ENCODE measurements around the gene MTA2.

MTA2 gene

GRCh38 chr11:62605902-62606301 lies 4.2 kb upstream of the MTA2 start:
- TF ChIP-seq, protein P1, sequence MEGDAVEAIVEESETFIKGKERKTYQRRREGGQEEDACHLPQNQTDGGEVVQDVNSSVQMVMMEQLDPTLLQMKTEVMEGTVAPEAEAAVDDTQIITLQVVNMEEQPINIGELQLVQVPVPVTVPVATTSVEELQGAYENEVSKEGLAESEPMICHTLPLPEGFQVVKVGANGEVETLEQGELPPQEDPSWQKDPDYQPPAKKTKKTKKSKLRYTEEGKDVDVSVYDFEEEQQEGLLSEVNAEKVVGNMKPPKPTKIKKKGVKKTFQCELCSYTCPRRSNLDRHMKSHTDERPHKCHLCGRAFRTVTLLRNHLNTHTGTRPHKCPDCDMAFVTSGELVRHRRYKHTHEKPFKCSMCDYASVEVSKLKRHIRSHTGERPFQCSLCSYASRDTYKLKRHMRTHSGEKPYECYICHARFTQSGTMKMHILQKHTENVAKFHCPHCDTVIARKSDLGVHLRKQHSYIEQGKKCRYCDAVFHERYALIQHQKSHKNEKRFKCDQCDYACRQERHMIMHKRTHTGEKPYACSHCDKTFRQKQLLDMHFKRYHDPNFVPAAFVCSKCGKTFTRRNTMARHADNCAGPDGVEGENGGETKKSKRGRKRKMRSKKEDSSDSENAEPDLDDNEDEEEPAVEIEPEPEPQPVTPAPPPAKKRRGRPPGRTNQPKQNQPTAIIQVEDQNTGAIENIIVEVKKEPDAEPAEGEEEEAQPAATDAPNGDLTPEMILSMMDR (IDR thresholded peaks at IDR 0.05; ENCODE audit: low read depth, low read length) = no peak
- no peak overlapping the region for H3K4me3 ChIP-seq (replicated peaks in 1 of 2; ENCODE audit: low read depth in 2 of 2, low read length in 2 of 2)
- no peak for DNase-seq (ENCODE audit: low read depth in 2 of 2)

DNA sequence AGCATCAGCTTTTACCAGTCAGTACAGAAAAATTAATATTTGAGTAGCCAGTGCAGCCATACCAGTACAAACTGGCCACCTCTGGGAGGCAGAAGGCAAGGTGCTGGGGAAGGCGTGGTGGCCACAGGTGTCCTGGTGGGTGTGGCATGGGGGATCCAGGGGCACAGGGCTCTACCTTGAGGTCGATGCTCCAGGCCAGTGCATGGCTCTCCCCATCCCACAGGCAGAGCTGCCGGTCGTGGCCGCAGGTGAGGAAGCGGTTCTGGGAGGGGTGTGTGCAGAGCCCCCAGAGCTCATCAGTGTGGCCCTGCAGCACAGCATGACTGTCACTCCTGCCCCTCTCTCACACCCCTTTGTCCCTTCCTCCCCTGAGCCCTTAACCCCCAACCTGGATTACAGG lies 3.8 kb upstream of the MTA2 start:
- DNase-seq (ENCODE audit: low read depth in 2 of 2) = no peak
- H3K4me3 ChIP-seq (replicated peaks in 1 of 2; ENCODE audit: low read depth in 2 of 2, low read length in 2 of 2) = no peak overlapping the region
- TF ChIP-seq, protein P1 (IDR thresholded peaks at IDR 0.05; ENCODE audit: low read depth, low read length) = no peak

DNA sequence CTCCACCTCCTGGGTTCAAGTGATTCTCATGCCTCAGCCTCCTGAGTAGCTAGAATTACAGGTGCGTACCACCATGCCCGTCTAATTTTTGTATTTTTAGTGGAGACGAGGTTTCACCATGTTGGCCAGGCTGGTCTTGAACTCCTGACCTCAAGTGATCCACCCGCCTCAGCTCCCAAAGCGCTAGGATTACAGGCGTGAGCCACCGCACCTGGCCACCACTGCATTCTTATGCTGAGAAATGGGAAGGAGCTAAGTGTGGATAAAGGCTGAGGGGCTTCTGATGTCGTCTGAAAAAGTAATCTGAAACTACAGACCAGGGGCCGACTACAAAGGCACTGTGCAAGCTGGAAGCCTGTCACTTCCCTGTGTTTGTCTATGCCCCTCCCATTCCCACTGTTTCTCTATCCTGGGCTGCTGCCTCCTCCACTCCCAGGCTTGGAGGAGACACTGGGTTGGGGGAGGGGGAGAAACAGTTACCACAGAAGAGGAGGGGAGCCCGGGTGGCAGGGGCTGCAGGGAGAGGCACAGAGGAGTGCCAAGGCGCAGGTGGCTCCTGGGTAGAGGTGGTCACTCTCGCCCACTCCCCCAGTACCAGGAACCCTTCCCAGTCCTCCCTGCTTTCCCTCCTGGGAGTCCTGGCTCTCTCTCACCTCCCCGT lies 2.9 kb upstream of the MTA2 start:
- TF ChIP-seq, protein P1 (IDR thresholded peaks at IDR 0.05; ENCODE audit: low read depth, low read length) = no peak
- DNase-seq (ENCODE audit: low read depth in 2 of 2) = peak in 1 of 2 donors; percentile 16
- no peak overlapping the region for H3K4me3 ChIP-seq (replicated peaks in 1 of 2; ENCODE audit: low read depth in 2 of 2, low read length in 2 of 2)

DNA sequence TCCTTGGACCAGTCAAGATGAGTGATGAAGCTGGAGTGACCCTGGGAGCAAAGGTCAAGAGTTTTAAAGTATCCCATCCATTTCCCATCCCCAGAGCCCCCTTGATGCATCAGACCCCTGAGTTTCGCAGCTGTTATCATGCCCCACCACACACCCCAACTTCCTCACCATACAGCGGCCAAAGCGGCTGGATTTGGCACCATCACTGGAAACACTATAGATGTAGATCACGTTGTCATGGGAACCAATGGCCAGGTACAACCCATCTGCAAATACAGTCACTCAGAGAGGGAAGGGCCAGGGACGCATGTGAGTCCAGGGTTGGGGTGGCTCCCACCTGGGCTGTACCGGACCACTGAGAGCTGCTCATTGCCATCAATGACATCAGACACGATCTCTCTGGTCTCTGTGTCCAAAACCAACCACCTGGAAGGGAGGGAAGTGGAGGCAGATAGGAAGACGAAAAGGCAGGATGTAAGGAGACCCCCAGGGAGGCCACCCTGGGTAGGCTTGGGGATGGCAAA lies 2.2 kb upstream of the MTA2 start:
- TF ChIP-seq, protein P1 (IDR thresholded peaks at IDR 0.05; ENCODE audit: low read depth, low read length) = no peak
- no peak for DNase-seq (ENCODE audit: low read depth in 2 of 2)
- no peak overlapping the region for H3K4me3 ChIP-seq (replicated peaks in 1 of 2; ENCODE audit: low read depth in 2 of 2, low read length in 2 of 2)

GRCh38 chr11:62603072-62603408 lies 1.4 kb upstream of the MTA2 start:
- H3K4me3 ChIP-seq (replicated peaks in 1 of 2; ENCODE audit: low read depth in 2 of 2, low read length in 2 of 2) = peak overlapping the region in 1 of 2 donors; percentile 8
- peak in 1 of 2 donors; percentile 14 for DNase-seq (ENCODE audit: low read depth in 2 of 2)
- TF ChIP-seq, protein P1 (IDR thresholded peaks at IDR 0.05; ENCODE audit: low read depth, low read length) = no peak

DNA sequence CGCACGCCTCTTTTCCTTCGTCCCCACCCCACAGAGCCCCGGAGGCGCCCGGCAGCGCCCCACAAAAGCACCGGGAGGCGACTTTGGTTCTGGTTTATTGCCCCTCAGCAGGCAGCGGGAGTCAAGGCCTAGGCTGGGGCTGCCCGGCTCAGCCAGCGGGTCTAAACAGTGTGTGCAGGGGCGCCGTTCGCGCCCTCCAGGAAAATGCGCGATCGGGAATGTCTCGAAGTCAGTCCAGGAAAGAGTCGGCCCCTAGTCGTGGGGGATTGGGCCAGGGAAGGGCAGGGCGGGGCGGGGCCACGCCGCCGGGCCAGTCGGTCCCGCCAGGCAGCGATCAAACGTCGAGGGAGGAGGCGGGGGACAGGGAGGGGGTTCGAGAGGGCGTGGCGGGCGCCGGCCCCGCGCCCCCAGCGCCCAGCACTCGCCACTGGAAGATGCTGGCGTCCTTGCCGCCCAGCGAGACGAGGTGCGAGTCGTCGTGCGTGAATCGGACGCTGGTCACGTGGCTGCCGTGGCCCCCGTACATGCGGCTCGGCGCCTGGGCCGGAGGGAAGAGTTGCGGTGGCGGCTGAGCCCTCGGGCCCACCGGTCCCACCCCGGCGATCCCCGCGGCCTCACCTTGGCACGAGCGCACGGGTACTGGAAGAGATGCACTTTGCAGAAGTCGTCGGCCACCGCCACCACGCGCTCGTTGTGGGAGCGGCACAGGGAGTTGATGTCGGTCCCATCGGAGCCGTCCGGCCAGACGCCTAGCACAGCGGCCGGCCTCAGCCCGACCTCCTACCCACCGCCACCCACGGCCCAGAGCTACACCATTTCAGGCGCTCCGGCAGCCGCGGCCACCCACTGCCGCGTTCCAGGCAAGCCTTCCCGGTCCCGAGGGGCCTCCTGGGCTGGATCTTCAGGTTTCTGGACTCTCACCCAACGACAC lies 741 bp upstream of the MTA2 start:
- TF ChIP-seq, protein P1 (IDR thresholded peaks at IDR 0.05; ENCODE audit: low read depth, low read length) = no peak
- H3K4me3 ChIP-seq (replicated peaks in 1 of 2; ENCODE audit: low read depth in 2 of 2, low read length in 2 of 2) = peak overlapping the region; percentile 95 to 96
- peak in 1 of 2 donors; percentile 79 for DNase-seq (ENCODE audit: low read depth in 2 of 2)

Data from cardiac fibroblast (primary cell).